ENCODE results near the gene KIAA0319L. TPM values are rescaled to one million over a fixed set of nuclear protein-coding genes. Genes with fewer than 3 reads are reported as not detected.

The KIAA0319L gene
- polyA plus RNA-seq, 1 donor from 2014 or later = 38.1 TPM

DNA sequence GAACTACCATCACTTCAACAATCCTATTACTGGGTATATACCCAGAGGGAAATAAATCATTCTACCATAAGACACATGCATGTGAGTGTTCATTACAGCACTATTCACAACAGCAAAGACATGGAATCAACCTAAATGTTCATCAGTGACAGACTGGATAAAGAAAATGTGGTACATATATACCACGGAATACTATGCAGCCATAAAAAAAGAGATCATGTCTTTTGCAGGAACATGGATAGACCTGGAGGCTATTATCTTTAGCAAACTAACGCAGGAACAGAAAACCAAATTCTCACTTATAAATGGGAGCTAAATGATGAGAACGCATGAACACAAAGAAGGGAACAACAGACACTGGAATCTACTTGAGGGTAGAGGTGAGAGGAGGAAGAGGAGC lies 39.0 kb downstream of the KIAA0319L start:
- Histone ChIP-seq H3K79me2 (replicated peaks; ENCODE audit: insufficient read depth, low read length) (peaks cover 10% of the 10 kb centered on the region), H3K4me3 (ENCODE audit: low read length) (no peak overlapping the region), H3K9me3 (ENCODE audit: low read length) (no peaks in the 10 kb centered on the region), H3K36me3 (ENCODE audit: insufficient read depth, low read length) (no peaks in the 10 kb centered on the region), H4K20me1 (ENCODE audit: insufficient read depth) (no peaks in the 10 kb centered on the region), H3K9me2 (ENCODE audit: insufficient read depth, low read length) (no peaks in the 10 kb centered on the region), H2AFZ (ENCODE audit: low read depth, low read length) (no peak overlapping the region), H3K4me2 (ENCODE audit: low read length) (no peak overlapping the region), H3F3A (ENCODE audit: insufficient read depth, low read length, poor library complexity, severe bottlenecking) (no peaks in the 10 kb centered on the region), H3K27me3 (ENCODE audit: insufficient read depth, low read depth, low read length) (no peaks in the 10 kb centered on the region), H3K9ac (ENCODE audit: low read length) (no peak overlapping the region), H3K27ac (ENCODE audit: low read length) (no peak overlapping the region)
- TF ChIP-seq TAF1 (IDR thresholded peaks at IDR 0.05; ENCODE audit: low read depth) = no peak
- TF ChIP-seq RAD21 (conservative IDR thresholded peaks at IDR 0.05) = no peak
- no peak for TF ChIP-seq SMC3 (conservative IDR thresholded peaks at IDR 0.05; ENCODE audit: poor library complexity)

- Histone ChIP-seq H3K27me3 (ENCODE audit: insufficient read depth, low read depth, low read length) (no peaks in the 10 kb centered on the region), H3K27ac (ENCODE audit: low read length) (no peak overlapping the region), H3K36me3 (ENCODE audit: insufficient read depth, low read length) (no peaks in the 10 kb centered on the region), H3K9ac (ENCODE audit: low read length) (no peak overlapping the region), H4K20me1 (ENCODE audit: insufficient read depth) (no peaks in the 10 kb centered on the region), H3K4me2 (ENCODE audit: low read length) (no peak overlapping the region), H2AFZ (ENCODE audit: low read depth, low read length) (no peak overlapping the region), H3K9me3 (ENCODE audit: low read length) (no peaks in the 10 kb centered on the region), H3K4me3 (ENCODE audit: low read length) (no peak overlapping the region), H3F3A (ENCODE audit: insufficient read depth, low read length, poor library complexity, severe bottlenecking) (no peaks in the 10 kb centered on the region), H3K79me2 (replicated peaks; ENCODE audit: insufficient read depth, low read length) (peaks cover 11% of the 10 kb centered on the region), H3K9me2 (ENCODE audit: insufficient read depth, low read length) (no peaks in the 10 kb centered on the region)
- TF ChIP-seq RAD21 (conservative IDR thresholded peaks at IDR 0.05) (no peak), TAF1 (IDR thresholded peaks at IDR 0.05; ENCODE audit: low read depth) (no peak), EZH2 (IDR thresholded peaks at IDR 0.05; ENCODE audit: borderline replicate concordance, insufficient read depth, low read length, poor library complexity, severe bottlenecking) (no peak), SMC3 (conservative IDR thresholded peaks at IDR 0.05; ENCODE audit: poor library complexity) (no peak), MXI1 (conservative IDR thresholded peaks at IDR 0.05; ENCODE audit: poor library complexity, severe bottlenecking) (no peak), EP300 (conservative IDR thresholded peaks at IDR 0.05; ENCODE audit: poor library complexity, severe bottlenecking) (no peak), POLR2AphosphoS5 (IDR thresholded peaks at IDR 0.05) (no peak)
- TF ChIP-seq, protein P1, sequence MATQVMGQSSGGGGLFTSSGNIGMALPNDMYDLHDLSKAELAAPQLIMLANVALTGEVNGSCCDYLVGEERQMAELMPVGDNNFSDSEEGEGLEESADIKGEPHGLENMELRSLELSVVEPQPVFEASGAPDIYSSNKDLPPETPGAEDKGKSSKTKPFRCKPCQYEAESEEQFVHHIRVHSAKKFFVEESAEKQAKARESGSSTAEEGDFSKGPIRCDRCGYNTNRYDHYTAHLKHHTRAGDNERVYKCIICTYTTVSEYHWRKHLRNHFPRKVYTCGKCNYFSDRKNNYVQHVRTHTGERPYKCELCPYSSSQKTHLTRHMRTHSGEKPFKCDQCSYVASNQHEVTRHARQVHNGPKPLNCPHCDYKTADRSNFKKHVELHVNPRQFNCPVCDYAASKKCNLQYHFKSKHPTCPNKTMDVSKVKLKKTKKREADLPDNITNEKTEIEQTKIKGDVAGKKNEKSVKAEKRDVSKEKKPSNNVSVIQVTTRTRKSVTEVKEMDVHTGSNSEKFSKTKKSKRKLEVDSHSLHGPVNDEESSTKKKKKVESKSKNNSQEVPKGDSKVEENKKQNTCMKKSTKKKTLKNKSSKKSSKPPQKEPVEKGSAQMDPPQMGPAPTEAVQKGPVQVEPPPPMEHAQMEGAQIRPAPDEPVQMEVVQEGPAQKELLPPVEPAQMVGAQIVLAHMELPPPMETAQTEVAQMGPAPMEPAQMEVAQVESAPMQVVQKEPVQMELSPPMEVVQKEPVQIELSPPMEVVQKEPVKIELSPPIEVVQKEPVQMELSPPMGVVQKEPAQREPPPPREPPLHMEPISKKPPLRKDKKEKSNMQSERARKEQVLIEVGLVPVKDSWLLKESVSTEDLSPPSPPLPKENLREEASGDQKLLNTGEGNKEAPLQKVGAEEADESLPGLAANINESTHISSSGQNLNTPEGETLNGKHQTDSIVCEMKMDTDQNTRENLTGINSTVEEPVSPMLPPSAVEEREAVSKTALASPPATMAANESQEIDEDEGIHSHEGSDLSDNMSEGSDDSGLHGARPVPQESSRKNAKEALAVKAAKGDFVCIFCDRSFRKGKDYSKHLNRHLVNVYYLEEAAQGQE (IDR thresholded peaks at IDR 0.05; ENCODE audit: borderline replicate concordance) = no peak
- TF ChIP-seq, protein P2, sequence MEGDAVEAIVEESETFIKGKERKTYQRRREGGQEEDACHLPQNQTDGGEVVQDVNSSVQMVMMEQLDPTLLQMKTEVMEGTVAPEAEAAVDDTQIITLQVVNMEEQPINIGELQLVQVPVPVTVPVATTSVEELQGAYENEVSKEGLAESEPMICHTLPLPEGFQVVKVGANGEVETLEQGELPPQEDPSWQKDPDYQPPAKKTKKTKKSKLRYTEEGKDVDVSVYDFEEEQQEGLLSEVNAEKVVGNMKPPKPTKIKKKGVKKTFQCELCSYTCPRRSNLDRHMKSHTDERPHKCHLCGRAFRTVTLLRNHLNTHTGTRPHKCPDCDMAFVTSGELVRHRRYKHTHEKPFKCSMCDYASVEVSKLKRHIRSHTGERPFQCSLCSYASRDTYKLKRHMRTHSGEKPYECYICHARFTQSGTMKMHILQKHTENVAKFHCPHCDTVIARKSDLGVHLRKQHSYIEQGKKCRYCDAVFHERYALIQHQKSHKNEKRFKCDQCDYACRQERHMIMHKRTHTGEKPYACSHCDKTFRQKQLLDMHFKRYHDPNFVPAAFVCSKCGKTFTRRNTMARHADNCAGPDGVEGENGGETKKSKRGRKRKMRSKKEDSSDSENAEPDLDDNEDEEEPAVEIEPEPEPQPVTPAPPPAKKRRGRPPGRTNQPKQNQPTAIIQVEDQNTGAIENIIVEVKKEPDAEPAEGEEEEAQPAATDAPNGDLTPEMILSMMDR (IDR thresholded peaks at IDR 0.05; ENCODE audit: poor library complexity, severe bottlenecking) = no peak
These were observed 45.9 kb downstream of the KIAA0319L start for GRCh38 chr1:35511305-35511704.

DNA sequence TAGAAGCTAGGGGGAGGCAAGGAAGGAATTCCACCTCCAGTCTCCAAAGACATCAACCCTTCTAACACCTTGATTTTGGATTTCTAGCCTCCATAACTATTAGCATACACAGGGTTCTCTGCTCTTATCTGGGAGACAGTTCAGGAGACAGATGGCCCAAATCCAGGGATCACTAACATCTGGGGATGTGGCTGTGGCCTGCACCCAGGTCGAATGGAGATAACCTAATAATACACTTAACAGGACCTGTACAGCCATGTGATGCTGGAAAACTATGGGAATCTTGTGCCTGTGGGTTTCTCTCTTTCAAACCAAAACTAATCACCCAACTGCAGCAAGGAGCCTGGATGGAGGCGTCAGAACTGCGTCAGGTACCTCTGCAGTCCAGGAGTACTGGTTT lies 47.6 kb downstream of the KIAA0319L start:
- H3K27ac ChIP-seq (ENCODE audit: low read length) = no peak overlapping the region
- H3K9me3 ChIP-seq (ENCODE audit: low read length) = no peaks in the 10 kb centered on the region
- H3K9ac ChIP-seq (ENCODE audit: low read length) = no peak overlapping the region
- H3K4me2 ChIP-seq (ENCODE audit: low read length) = no peak overlapping the region
- TF ChIP-seq, protein P1 (IDR thresholded peaks at IDR 0.05; ENCODE audit: borderline replicate concordance) = no peak
- TF ChIP-seq TAF1 (IDR thresholded peaks at IDR 0.05; ENCODE audit: low read depth) (no peak), EZH2 (IDR thresholded peaks at IDR 0.05; ENCODE audit: borderline replicate concordance, insufficient read depth, low read length, poor library complexity, severe bottlenecking) (no peak), RAD21 (conservative IDR thresholded peaks at IDR 0.05) (no peak), MXI1 (conservative IDR thresholded peaks at IDR 0.05; ENCODE audit: poor library complexity, severe bottlenecking) (no peak), EP300 (conservative IDR thresholded peaks at IDR 0.05; ENCODE audit: poor library complexity, severe bottlenecking) (no peak), SMC3 (conservative IDR thresholded peaks at IDR 0.05; ENCODE audit: poor library complexity) (no peak), POLR2AphosphoS5 (IDR thresholded peaks at IDR 0.05) (no peak)
- TF ChIP-seq, protein P2 (IDR thresholded peaks at IDR 0.05; ENCODE audit: poor library complexity, severe bottlenecking) = no peak
- no peak overlapping the region for H2AFZ ChIP-seq (ENCODE audit: low read depth, low read length)
- no peaks in the 10 kb centered on the region for H3F3A ChIP-seq (ENCODE audit: insufficient read depth, low read length, poor library complexity, severe bottlenecking)
- no peaks in the 10 kb centered on the region for H3K27me3 ChIP-seq (ENCODE audit: insufficient read depth, low read depth, low read length)
- H3K36me3 ChIP-seq (ENCODE audit: insufficient read depth, low read length) = no peaks in the 10 kb centered on the region
- no peak overlapping the region for H3K4me3 ChIP-seq (ENCODE audit: low read length)
- H3K79me2 ChIP-seq (replicated peaks; ENCODE audit: insufficient read depth, low read length) = peaks cover 11% of the 10 kb centered on the region
- no peaks in the 10 kb centered on the region for H4K20me1 ChIP-seq (ENCODE audit: insufficient read depth)
- H3K9me2 ChIP-seq (ENCODE audit: insufficient read depth, low read length) = no peaks in the 10 kb centered on the region
